Stimulated activated naive CD4-positive, alpha-beta T cell (primary cell): ENCODE measurements around the gene PYGL.
A peak's percentile ranks its signal among the peaks of the same experiment; 100 is the strongest.
"Not testable (repeated sequence)": the region's sequence is repeated elsewhere in the genome, so short reads cannot be mapped to it uniquely, and the experiment has no call there.

ENCODE experiments used
- DNase-seq, 6 experiments: peaks; one replicate each; lab custom pipeline; 2025; lab: John Stamatoyannopoulos, UW

Gene PYGL

DNA sequence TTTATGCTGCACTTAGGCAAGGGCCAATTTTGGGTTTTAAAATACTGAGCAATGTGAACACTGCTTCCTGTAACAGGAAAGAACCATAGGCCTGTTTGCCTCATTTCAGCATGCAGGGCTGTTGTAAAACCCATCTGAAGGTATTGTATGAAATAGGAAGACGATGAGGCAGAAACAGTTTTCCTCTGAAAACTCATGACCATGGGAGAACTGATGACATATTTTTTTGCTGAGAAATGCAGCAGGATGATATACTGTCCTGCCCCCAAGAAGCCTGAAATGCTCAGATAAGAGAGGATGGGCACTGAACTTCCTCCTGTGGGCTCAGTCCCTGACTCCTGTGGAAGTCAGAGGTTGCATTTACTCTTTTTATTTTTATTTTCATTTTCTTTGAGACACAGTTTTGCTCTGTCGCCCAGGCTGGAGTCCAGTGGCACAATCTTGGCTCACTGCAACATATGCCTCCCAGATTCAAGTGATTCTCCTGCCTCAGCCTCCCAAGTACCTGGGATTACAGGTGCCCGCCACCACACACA, 17.4 kb downstream of the PYGL start:
- DNase-seq, result no peak

GRCh38 chr14:50924843-50925242, 19.4 kb downstream of the PYGL start:
- DNase-seq, result no peak

DNA sequence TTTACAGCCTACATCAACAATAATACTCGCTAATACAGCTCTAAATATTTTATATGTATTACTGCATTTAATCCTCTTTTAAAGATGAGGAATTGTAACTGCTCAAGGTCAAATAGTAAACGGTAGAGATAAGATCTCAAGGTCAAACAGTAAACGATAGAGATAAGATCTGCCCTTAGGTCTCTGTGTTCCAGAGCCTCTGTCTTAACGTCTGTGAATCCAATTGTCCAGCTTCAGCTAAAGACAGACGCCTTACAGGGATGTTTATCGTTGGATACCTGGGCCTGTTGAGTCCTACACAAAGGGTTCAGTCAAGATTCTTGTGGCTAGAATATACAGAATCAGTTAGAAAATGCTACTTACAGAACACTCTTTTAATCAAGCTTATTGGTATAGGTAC, 20.0 kb downstream of the PYGL start:
- DNase-seq, result no peak

DNA sequence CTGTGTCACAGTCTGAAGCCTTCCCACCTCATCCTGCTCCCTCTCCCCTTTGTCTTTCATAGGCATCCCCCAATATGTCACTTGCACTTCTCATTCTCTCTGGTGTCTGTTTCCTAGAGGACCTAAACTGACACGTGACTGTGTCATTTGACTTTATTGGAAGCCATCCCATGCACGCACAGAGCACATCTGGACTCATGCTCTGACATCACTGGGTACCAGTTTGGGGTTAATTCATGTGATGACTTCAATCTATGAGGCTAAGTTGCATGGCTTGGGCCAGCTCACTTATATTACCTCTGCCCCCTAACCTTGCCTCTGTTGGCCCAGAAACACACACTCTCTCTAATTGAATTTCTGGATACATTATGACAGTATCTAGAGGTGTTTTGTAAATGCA, 21.5 kb downstream of the PYGL start:
- DNase-seq, result no peak

DNA sequence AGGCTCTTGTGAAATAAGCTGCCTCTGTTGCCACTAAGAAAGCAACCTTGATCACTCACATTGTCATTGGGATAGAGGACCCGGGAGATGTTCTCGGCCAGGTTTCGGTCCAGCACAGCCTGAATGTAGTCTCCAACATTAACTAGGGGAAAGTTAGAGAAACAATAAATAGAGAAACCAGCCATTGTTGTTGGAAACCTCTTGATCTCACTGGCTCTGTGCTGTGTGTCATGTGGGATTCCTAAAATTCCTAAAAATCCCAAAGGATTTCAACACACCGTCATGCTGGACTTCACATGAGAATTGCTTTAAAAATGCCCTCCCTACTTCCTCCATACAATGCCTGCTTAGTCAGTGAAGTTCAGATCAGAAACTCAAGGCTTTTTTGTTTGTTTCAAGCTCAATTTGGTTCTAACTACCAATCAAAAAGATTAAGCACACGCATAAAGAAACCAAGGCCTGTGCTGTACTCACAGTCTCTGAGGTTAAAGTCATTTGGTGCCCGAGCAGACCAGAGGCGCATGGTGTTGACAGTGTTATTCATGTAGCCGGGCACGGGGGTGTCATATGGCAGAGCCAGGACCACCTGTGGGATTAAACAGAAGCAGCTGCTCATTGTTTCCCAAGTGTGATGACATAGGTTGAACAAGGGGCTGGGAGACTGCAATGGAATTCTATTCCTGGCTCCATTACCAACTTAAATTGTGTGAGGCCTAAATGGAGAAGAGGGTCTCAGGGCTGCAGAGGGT, 23.6 kb downstream of the PYGL start:
- no peak for DNase-seq

- not testable (repeated sequence) for DNase-seq
These were observed 24.8 kb downstream of the PYGL start for GRCh38 chr14:50919524-50919923.

GRCh38 chr14:50917449-50917848, 26.8 kb downstream of the PYGL start:
- no peak for DNase-seq

DNA sequence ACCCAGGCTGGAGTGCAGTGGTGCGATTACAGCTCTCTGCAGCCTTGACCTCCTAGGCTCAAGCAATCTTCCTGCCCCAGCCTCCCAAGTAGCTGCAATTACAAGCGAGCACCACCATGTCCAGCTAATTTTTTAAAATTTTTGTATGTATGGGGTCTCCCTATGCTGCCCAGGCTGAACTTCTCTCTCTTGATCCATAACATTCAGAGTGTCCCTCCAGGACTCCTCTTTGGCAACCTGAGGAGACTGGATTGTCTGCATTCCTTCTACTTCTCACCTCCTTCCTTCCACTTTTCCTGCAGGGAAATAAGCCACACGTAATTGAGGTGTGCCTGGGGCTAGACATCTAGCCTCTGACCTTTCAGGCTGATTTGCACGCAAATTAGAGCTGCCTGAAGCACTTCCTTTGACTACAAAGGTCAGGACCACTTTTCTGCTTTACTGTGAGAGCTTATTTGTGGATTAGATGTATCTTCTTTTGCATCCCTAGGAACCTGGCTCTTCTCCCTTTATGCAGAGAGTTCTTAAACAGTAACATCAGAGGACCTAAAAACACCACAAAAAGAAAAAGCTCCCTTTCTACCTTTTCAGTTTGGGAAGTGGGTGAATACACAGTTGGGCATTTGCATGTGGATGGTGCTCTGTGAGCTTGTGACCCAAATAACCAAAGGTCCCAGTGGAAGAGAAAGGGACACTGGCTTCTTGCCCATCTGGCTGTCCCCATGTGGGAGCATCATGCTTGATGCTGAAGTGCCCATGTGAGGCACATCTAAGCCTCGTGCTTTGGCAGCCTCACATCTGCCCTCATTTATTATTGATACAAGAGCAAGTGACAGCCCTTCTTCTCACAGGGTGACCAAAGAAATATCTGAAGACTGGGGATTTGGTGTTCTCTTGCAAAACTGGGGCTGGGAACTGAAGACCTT, 33.5 kb downstream of the PYGL start:
- DNase-seq, result no peak

- DNase-seq, result no peak
These were observed 37.8 kb downstream of the PYGL start for GRCh38 chr14:50906326-50907065.

DNA sequence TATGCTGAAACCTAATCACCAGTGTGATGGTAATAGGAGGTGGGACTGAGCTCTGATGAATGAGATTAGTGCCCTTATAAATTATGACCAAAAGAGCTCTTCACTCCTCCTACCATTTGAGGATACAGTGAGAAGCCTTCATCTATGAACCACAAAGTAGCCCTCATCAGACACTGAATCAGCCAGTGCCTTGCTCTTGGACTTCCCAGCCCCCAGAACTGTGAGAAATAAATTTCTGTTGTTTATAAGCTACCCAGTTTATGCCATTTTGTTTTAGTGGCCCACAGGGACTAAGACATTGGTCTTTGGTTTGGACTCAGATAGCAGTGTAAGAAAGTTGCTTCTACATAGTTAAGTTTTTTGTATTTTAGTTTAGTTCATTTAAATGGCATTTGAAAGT, 39.6 kb downstream of the PYGL start:
- no peak for DNase-seq

GRCh38 chr14:50901361-50901760, 42.9 kb downstream of the PYGL start:
- no peak for DNase-seq

DNA sequence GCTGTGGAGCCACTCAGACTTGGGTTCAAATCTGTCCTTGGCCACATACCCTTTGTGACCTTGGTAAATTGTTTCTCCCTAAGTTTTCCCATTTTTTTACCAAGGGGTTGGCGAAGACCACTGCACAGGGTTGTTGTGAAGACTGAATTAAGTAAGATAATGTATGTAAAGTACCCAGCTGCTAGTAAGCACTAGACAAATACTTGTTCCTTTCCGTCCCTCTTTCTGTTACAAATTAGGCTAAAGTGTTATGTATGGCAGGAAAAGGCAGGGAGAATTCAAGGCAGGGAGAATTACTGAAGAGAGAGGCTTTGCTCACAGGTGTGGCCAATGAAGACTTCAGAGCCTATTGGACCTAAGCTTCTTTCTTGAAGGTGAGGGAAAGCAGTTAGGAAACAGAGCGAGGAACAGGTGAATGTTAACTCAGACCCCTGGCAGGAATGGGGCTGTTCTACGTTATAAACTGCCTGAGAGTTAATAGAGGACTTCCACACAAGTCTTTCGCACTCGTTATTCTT, 46.6 kb downstream of the PYGL start:
- DNase-seq, result no peak

GRCh38 chr14:50897005-50897404, 47.3 kb downstream of the PYGL start:
- not testable (repeated sequence) for DNase-seq

DNA sequence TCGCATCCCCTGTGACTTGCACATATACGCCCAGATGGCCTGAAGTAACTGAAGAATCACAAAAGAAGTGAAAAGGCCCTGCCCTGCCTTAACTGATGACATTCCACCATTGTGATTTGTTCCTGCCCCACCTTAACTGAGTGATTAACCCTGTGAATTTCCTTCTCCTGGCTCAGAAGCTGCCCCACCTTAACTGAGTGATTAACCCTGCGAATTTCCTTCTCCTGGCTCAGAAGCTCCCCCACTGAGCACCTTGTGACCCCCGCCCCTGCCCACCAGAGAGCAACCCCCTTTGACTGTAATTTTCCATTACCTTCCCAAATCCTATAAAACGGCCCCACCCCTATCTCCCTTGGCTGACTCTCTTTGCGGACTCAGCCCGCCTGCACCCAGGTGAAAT, 47.9 kb downstream of the PYGL start:
- DNase-seq, result not testable (repeated sequence)

GRCh38 chr14:50892255-50892654, 52.0 kb downstream of the PYGL start:
- no peak for DNase-seq

GRCh38 chr14:50887476-50887875, 56.8 kb downstream of the PYGL start:
- DNase-seq, result no peak

DNA sequence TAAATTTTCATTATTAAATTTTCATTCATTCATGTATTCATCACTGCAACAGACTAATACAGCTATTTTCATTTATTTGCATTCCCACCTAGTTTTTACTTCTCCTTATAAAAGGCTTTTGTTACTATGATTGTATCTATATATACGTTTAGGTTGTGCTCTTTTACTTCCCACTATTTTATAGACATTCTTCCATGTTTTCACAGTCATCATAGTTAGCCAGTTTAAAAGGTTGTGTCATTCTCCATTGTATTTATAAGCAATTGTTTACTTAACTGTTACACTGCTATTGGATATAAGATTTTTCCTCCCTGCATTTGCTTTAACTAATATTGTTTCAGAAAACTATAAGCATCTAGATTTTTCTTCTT, 60.5 kb downstream of the PYGL start:
- DNase-seq, result no peak

- DNase-seq, result no peak
These were observed 61.1 kb downstream of the PYGL start for GRCh38 chr14:50882932-50883826.

- peak; percentile 26 to 48 (median 38) for DNase-seq
These were observed 68.8 kb downstream of the PYGL start for GRCh38 chr14:50875359-50876070.

GRCh38 chr14:50874757-50875156, 69.5 kb downstream of the PYGL start:
- DNase-seq, result no peak
